Upper lobe of left lung (tissue), 6 donors: ENCODE measurements around the gene KLK4. TPM values are rescaled to one million over a fixed set of nuclear protein-coding genes. Genes with fewer than 3 reads are reported as not detected.
A peak's percentile ranks its signal among the peaks of the same experiment; 100 is the strongest.

Experiments
- ATAC-seq, 2 donors: fragments of 200-7000 bp; cut with Tn5 transposase; one replicate each; pipeline ENCODE4 v1.9.1; 2022; ENCODE audit warnings: mild to moderate bottlenecking in 2 of 2, moderate library complexity in 2 of 2; ENCODE audit not compliant: low FRiP score in 2 of 2
- DNase-seq, 2 donors: peaks; one replicate each; pipeline ENCODE4 v3.0.0-alpha.2; 2019 to 2020
- H3K27ac ChIP-seq, 4 donors: fragments of 200-600 bp; sonication (generic); one replicate each; pipeline ENCODE4 v1.5.1; 2016 to 2019
- H3K27me3 ChIP-seq, 4 donors: fragments of 200-600 bp; sonication (generic); one replicate each; pipeline ENCODE4 v1.5.1; 2017 to 2019
- H3K36me3 ChIP-seq, 4 donors: fragments of 200-600 bp; sonication (generic); one replicate each; pipeline ENCODE4 v1.5.1; 2016 to 2019
- H3K4me1 ChIP-seq, 4 donors: fragments of 200-600 bp; sonication (generic); one replicate each; pipeline ENCODE4 v1.5.1; 2018 to 2019
- H3K4me3 ChIP-seq, 4 donors: fragments of 200-600 bp; sonication (generic); one replicate each; pipeline ENCODE4 v1.5.1; 2017 to 2019; ENCODE audit warnings: mild to moderate bottlenecking in 2 of 4, moderate library complexity in 1 of 4
- H3K9me3 ChIP-seq, 4 donors: fragments of 200-600 bp; sonication (generic); one replicate each; pipeline ENCODE4 v1.5.1; 2018 to 2019
- CTCF ChIP-seq, 6 experiments: fragments of 450-650 bp in 4 of 6; fragments of 200-600 bp in 2 of 6; sonication (generic) in 2 of 6; IDR thresholded peaks; one replicate each; pipeline ENCODE4 v1.5.1; 2016 to 2019; ENCODE audit warnings: antibody characterized with exemption in 6 of 6
- EP300 ChIP-seq, 4 donors: sonication (generic); formaldehyde crosslinking; IDR thresholded peaks; one replicate each; pipeline ENCODE4 v1.5.1; 2017; ENCODE audit warnings: antibody characterized with exemption in 4 of 4, control low read depth in 2 of 4
- POLR2A ChIP-seq, 4 donors: fragments of 450-650 bp; IDR thresholded peaks; one replicate each; pipeline ENCODE4 v1.5.1; 2016 to 2017; ENCODE audit warnings: antibody characterized with exemption in 4 of 4, mild to moderate bottlenecking in 2 of 4
- POLR2AphosphoS5 ChIP-seq, 2 donors: sonication (generic); formaldehyde crosslinking; IDR thresholded peaks; one replicate each; pipeline ENCODE4 v1.5.1; 2017; ENCODE audit warnings: antibody characterized with exemption in 2 of 2
- WGBS, 2 donors: methylation state at CpG; one replicate each; pipeline ENCODE4 v1.1.5; 2017 to 2018; 5-methylcytosine and 5-hydroxymethylcytosine counted together
- total RNA-seq, 6 donors: library from RNA; depleted of rRNA in 4 of 6; stranded (reverse); fragments of >200 nt in 4 of 6; gene quantifications; one replicate each; pipeline versions ENCODE4 v1.1.0 to v1.2.1, GENCODE V29; 2016 to 2021
- donor health status: DM: no; HTN: no; CAD: no; lungs with moderate emphysema.
- donor health status: DM: no; HTN: yes; CAD: no; lungs with severe emphysema.

The KLK4 gene
- total RNA-seq, 6 donors from 2014 or later = not detected

- no peak for TF ChIP-seq POLR2AphosphoS5 (IDR thresholded peaks at IDR 0.05)
- TF ChIP-seq POLR2A (IDR thresholded peaks at IDR 0.05) = no peak
- TF ChIP-seq CTCF (IDR thresholded peaks at IDR 0.05) = no peak
- no peak for TF ChIP-seq EP300 (IDR thresholded peaks at IDR 0.05)
- ATAC-seq (no peak), DNase-seq (peak in 1 of 2 donors; percentile 52)
- no peaks in the 10 kb centered on the region for H3K4me1 ChIP-seq
- no peaks in the 10 kb centered on the region for H3K36me3 ChIP-seq
- WGBS, 2 donors = 19 to 20% methylated on average over 8 of the region's 8 CpGs
- H3K4me3 ChIP-seq = no peak overlapping the region
- H3K9me3 ChIP-seq = no peaks in the 10 kb centered on the region
- no peak overlapping the region for H3K27ac ChIP-seq
- H3K27me3 ChIP-seq = no peaks in the 10 kb centered on the region
Measured at GRCh38 chr19:50877338-50877737, 33.9 kb downstream of the KLK4 start.

- no peaks in the 10 kb centered on the region for H3K36me3 ChIP-seq
- DNase-seq (peak in 1 of 2 donors; percentile 38), ATAC-seq (peak in 1 of 2 donors; percentile 32)
- no peaks in the 10 kb centered on the region for H3K4me1 ChIP-seq
- H3K9me3 ChIP-seq = no peaks in the 10 kb centered on the region
- no peaks in the 10 kb centered on the region for H3K27me3 ChIP-seq
- 49 to 72% methylated on average over 4 to 7 of the region's 7 CpGs for WGBS, 2 donors
- no peak overlapping the region for H3K27ac ChIP-seq
- no peak overlapping the region for H3K4me3 ChIP-seq
- no peak for TF ChIP-seq EP300 (IDR thresholded peaks at IDR 0.05)
- no peak for TF ChIP-seq POLR2AphosphoS5 (IDR thresholded peaks at IDR 0.05)
- no peak for TF ChIP-seq POLR2A (IDR thresholded peaks at IDR 0.05)
- no peak for TF ChIP-seq CTCF (IDR thresholded peaks at IDR 0.05)
Measured at GRCh38 chr19:50876456-50876855, 34.7 kb downstream of the KLK4 start.

- ATAC-seq (no peak), DNase-seq (no peak)
- WGBS, 2 donors = 29 to 37% methylated on average over 9 of the region's 9 CpGs
- Histone ChIP-seq H3K9me3 (no peaks in the 10 kb centered on the region), H3K4me3 (no peak overlapping the region), H3K27me3 (no peaks in the 10 kb centered on the region), H3K27ac (no peak overlapping the region), H3K4me1 (no peaks in the 10 kb centered on the region), H3K36me3 (no peaks in the 10 kb centered on the region)
- TF ChIP-seq POLR2A (IDR thresholded peaks at IDR 0.05) (no peak), EP300 (IDR thresholded peaks at IDR 0.05) (no peak), CTCF (IDR thresholded peaks at IDR 0.05) (no peak), POLR2AphosphoS5 (IDR thresholded peaks at IDR 0.05) (no peak)
Measured at GRCh38 chr19:50875795-50876422, 35.3 kb downstream of the KLK4 start.

GRCh38 chr19:50874211-50874610 is 37.0 kb downstream of the KLK4 start:
- no peak overlapping the region for H3K27ac ChIP-seq
- DNase-seq (no peak), ATAC-seq (no peak)
- H3K4me1 ChIP-seq = no peaks in the 10 kb centered on the region
- H3K4me3 ChIP-seq = no peak overlapping the region
- no peaks in the 10 kb centered on the region for H3K36me3 ChIP-seq
- WGBS, 2 donors = 71 to 72% methylated on average over 5 of the region's 5 CpGs
- H3K27me3 ChIP-seq = no peaks in the 10 kb centered on the region
- no peaks in the 10 kb centered on the region for H3K9me3 ChIP-seq
- no peak for TF ChIP-seq POLR2AphosphoS5 (IDR thresholded peaks at IDR 0.05)

- TF ChIP-seq EP300 (IDR thresholded peaks at IDR 0.05) = no peak
- Histone ChIP-seq H3K27me3 (no peaks in the 10 kb centered on the region), H3K9me3 (no peaks in the 10 kb centered on the region), H3K36me3 (no peaks in the 10 kb centered on the region), H3K4me1 (no peaks in the 10 kb centered on the region), H3K27ac (no peak within 1 kb of the TSS), H3K4me3 (no peak within 1 kb of the TSS)
- DNase-seq = no peak
- peak in 1 of 2 donors; percentile 22 for ATAC-seq
- WGBS, 2 donors = 67% methylated on average over 2 to 3 of the region's 3 CpGs
Measured at GRCh38 chr19:50873056-50873455, 38.1 kb downstream of the KLK4 start, which contains the start of gene KLK2. KLK2 (plus strand) TSS chr19:50873439; CDS start chr19:50873474, 35 bp downstream.
